HepG2 (cell line): ENCODE measurements around the gene GADL1. TPM values are rescaled to one million over a fixed set of nuclear protein-coding genes. Genes with fewer than 3 reads are reported as not detected.

Experiments
- ATAC-seq: fragments of 200-7000 bp; cut with Tn5 transposase; 3 replicates; pipeline ENCODE4 v1.9.1; 2020; ENCODE audit warnings: mild to moderate bottlenecking, moderate library complexity
- BruUV-seq: library from RNA; stranded (reverse); fragments of 400-500 nt; replicated peaks from 2 replicates; lab custom pipeline; 2021; lab: Mats Ljungman, UMichigan
- CTCF ChIA-PET: fragments of 300-600 bp; formaldehyde crosslinking; extraction: SDS; loops from one replicate; lab custom pipeline; 2021; ENCODE audit warnings: low total read pairs, inconsistent platforms, low intra/inter-chr PET ratio; lab: Yijun Ruan, JAX
- POLR2A ChIA-PET: fragments of 350-600 bp; sonication (Branson Sonifier 250); formaldehyde crosslinking; loops from one replicate; lab custom pipeline; 2020; ENCODE audit warnings: antibody characterized with exemption, inconsistent platforms; lab: Yijun Ruan, JAX
- DNase-seq: peaks from one replicate; pipeline ENCODE4 v3.0.0-alpha.2; 2015; ENCODE audit warnings: low spot score
- FAIRE-seq: peaks from 3 replicates; lab custom pipeline; 2011; peaks lifted over from hg19 to GRCh38; lab: Jason Lieb, UNC
- H2AFZ ChIP-seq: one replicate; pipeline ENCODE4 v1.6.1; 2011; ENCODE audit warnings: low read length, inconsistent platforms
- H3K27ac ChIP-seq: fragments of 300-600 bp; 3 replicates; pipeline ENCODE4 v1.8.0; 2011; ENCODE audit warnings: mixed run types, mild to moderate bottlenecking, mixed read lengths, low read length, inconsistent platforms; ENCODE audit not compliant: insufficient read depth; ENCODE audit errors: extremely low read length
- H3K27me3 ChIP-seq, 2 experiments: fragments of 200-600 bp in 1 of 2; 2 replicates in 1 of 2; 3 replicates in 1 of 2; pipeline versions ENCODE4 v1.6.0 to v1.8.0; 2011; ENCODE audit warnings: low read length in 2 of 2, mild to moderate bottlenecking in 2 of 2, moderate library complexity in 2 of 2, inconsistent platforms in 1 of 2; ENCODE audit not compliant: insufficient read depth in 2 of 2, control insufficient read depth in 1 of 2
- H3K36me3 ChIP-seq, 2 experiments: fragments of 200-600 bp in 1 of 2; replicated peaks in 1 of 2; 2 replicates in 1 of 2; 3 replicates in 1 of 2; pipeline versions ENCODE4 v1.5.1 to v1.8.0; 2011; ENCODE audit warnings: low read length in 2 of 2, inconsistent platforms in 1 of 2; ENCODE audit not compliant: insufficient read depth in 2 of 2, control insufficient read depth in 1 of 2
- H3K4me1 ChIP-seq: 2 replicates; pipeline ENCODE4 v1.5.1; 2012; ENCODE audit warnings: low read length, inconsistent platforms; ENCODE audit not compliant: insufficient read depth
- H3K4me2 ChIP-seq: 2 replicates; pipeline ENCODE4 v1.6.0; 2011; ENCODE audit warnings: low read depth, low read length, inconsistent platforms
- H3K4me3 ChIP-seq, 3 experiments: fragments of 200-600 bp in 1 of 3; sonication (generic), shearing (Covaris generic) in 1 of 3; replicated peaks in 1 of 3; 2 replicates each; pipeline ENCODE4 v1.5.1; 2011 to 2016; ENCODE audit warnings: low read length in 3 of 3, inconsistent platforms in 2 of 3, low read depth in 2 of 3, mild to moderate bottlenecking in 2 of 3, control low read depth in 1 of 3, mixed read lengths in 1 of 3; ENCODE audit not compliant: insufficient read depth in 1 of 3
- H3K79me2 ChIP-seq: one replicate; pipeline ENCODE4 v1.6.1; 2011; ENCODE audit warnings: low read length, inconsistent platforms; ENCODE audit not compliant: insufficient read depth
- H3K9ac ChIP-seq: 2 replicates; pipeline ENCODE4 v1.6.0; 2011; ENCODE audit warnings: mild to moderate bottlenecking, low read depth, low read length, inconsistent platforms; ENCODE audit not compliant: insufficient read depth
- H3K9me3 ChIP-seq: 2 replicates; pipeline ENCODE4 v1.5.1; 2012; ENCODE audit warnings: mild to moderate bottlenecking, low read length
- H4K20me1 ChIP-seq: 2 replicates; pipeline ENCODE4 v1.6.0; 2011; ENCODE audit warnings: inconsistent platforms, mild to moderate bottlenecking, low read length, moderate library complexity; ENCODE audit not compliant: insufficient read depth
- AGO2 ChIP-seq: fragments of 200-400 bp; formaldehyde crosslinking; optimal IDR thresholded peaks from 2 replicates; pipeline ENCODE3; 2017; ENCODE audit warnings: mild to moderate bottlenecking, low read depth, low read length, moderate library complexity
- HNF4A ChIP-seq: sonication (generic); formaldehyde crosslinking; IDR thresholded peaks from 2 replicates; pipeline ENCODE4 v1.4.0; 2020; ENCODE audit warnings: missing genetic modification reagents
- MTF1 ChIP-seq: sonication (generic); formaldehyde crosslinking; IDR thresholded peaks from 2 replicates; pipeline ENCODE4 v1.5.0; 2020; ENCODE audit warnings: missing genetic modification reagents
- PHF21A ChIP-seq: sonication (generic); formaldehyde crosslinking; IDR thresholded peaks from 2 replicates; pipeline ENCODE4 v1.5.0; 2020; ENCODE audit warnings: mild to moderate bottlenecking, missing genetic modification reagents
- PITX1 ChIP-seq: sonication (generic); formaldehyde crosslinking; IDR thresholded peaks from 2 replicates; pipeline ENCODE4 v1.5.1; 2020; ENCODE audit warnings: mild to moderate bottlenecking, missing genetic modification reagents
- POGZ ChIP-seq: sonication (generic); formaldehyde crosslinking; IDR thresholded peaks from 2 replicates; pipeline ENCODE4 v1.4.0; 2020; ENCODE audit warnings: mild to moderate bottlenecking, missing genetic modification reagents
- RBM22 ChIP-seq: fragments of 200-400 bp; formaldehyde crosslinking; optimal IDR thresholded peaks from 2 replicates; pipeline ENCODE3; 2017; ENCODE audit warnings: mild to moderate bottlenecking, low read length, moderate library complexity
- WIZ ChIP-seq: sonication (generic); formaldehyde crosslinking; IDR thresholded peaks from 2 replicates; pipeline ENCODE4 v1.5.1; 2020; ENCODE audit warnings: mild to moderate bottlenecking, missing genetic modification reagents
- ZBTB33 ChIP-seq: sonication (generic); formaldehyde crosslinking; IDR thresholded peaks from 2 replicates; pipeline ENCODE4 v1.4.0; 2020; ENCODE audit warnings: missing genetic modification reagents
- ZBTB38 ChIP-seq: sonication (generic); formaldehyde crosslinking; IDR thresholded peaks from 2 replicates; pipeline ENCODE4 v1.5.1; 2020; ENCODE audit warnings: mild to moderate bottlenecking, missing genetic modification reagents
- ZNF572 ChIP-seq: sonication (generic); formaldehyde crosslinking; IDR thresholded peaks from 2 replicates; pipeline ENCODE4 v1.5.1; 2020; ENCODE audit warnings: mild to moderate bottlenecking, missing genetic modification reagents
- ZNF687 ChIP-seq: sonication (generic); formaldehyde crosslinking; IDR thresholded peaks from 2 replicates; pipeline ENCODE4 v1.5.1; 2020; ENCODE audit warnings: mild to moderate bottlenecking, missing genetic modification reagents, moderate library complexity
- ZNF788 ChIP-seq: sonication (generic); formaldehyde crosslinking; IDR thresholded peaks from 2 replicates; pipeline ENCODE4 v1.5.0; 2020; ENCODE audit warnings: mild to moderate bottlenecking, missing genetic modification reagents, borderline replicate concordance
- ZNF891 ChIP-seq: sonication (generic); formaldehyde crosslinking; IDR thresholded peaks from 2 replicates; pipeline ENCODE4 v1.5.0; 2020; ENCODE audit warnings: mild to moderate bottlenecking, missing genetic modification reagents
- WGBS: methylation state at CpG from one replicate; pipeline ENCODE4 v1.1.6; 2017; ENCODE audit warnings: low lambda C conversion rate; 5-methylcytosine and 5-hydroxymethylcytosine counted together
- in situ Hi-C: cut with HindIII; loops from 2 replicates; pipeline ENCODE4 v1.10.0; 2017; ENCODE audit warnings: low pct_unique_long_range_greater_than_20kb; ENCODE audit not compliant: extremely low pct_ligation_motif_present
- intact Hi-C: fragments of 100-400 bp; cut with micrococcal nuclease; formaldehyde crosslinking; loops from one replicate; pipeline ENCODE4 v1.10.0; 2022; ENCODE audit not compliant: unreplicated experiment
- polyA plus RNA-seq, 8 experiments: library from polyadenylated mRNA; depleted of rRNA in 3 of 8; stranded (reverse) in 7 of 8; unstranded in 1 of 8; fragments of >200 nt; fragmentation: Illumina TruSeq in 4 of 8; extraction: Trizol in 4 of 8; gene quantifications; 2 replicates each; pipeline versions ENCODE4 v1.2.1 to v1.2.3, GENCODE V29; 2011 to 2016; ENCODE audit warnings: low read depth in 4 of 8, missing spikeins in 1 of 8, mixed read lengths in 1 of 8; ENCODE audit not compliant: insufficient read depth in 1 of 8
- total RNA-seq, 5 experiments: library from RNA; depleted of rRNA; stranded (reverse); fragments of >200 nt; fragmentation: Illumina TruSeq; extraction: Trizol; gene quantifications; 2 replicates each; pipeline ENCODE4 v1.2.3, GENCODE V29; 2016; ENCODE audit warnings: low read depth in 1 of 5
- TF ChIP-seq, protein P1 (sequence below): IDR thresholded peaks from 2 replicates; pipeline ENCODE4 v1.6.1; 2012; ENCODE audit warnings: inconsistent platforms

The GADL1 gene
- total and polyA plus RNA-seq, 2 of the 13 experiments (the other 11 are each of a cell fraction or from before 2014, with no cell fraction given) = not detected

- no peak for FAIRE-seq
- H3K4me1 ChIP-seq = peaks cover 71% of the 10 kb centered on the region
- intact Hi-C loops (loop anchor here (5.0 to 10.0 kb wide), 2 partner anchors 197 to 579 kb away; no protein-coding TSS in a partner anchor), in situ Hi-C loops (no loop called here)
- no TSS peak for BruUV-seq
- H3K79me2 ChIP-seq = peaks cover 5% of the 10 kb centered on the region
- DNase-seq = no peak
- 91% methylated on average over 10 of the region's 10 CpGs for WGBS
- H3K4me2 ChIP-seq = no peak overlapping the region
- ChIA-PET POLR2A (interaction anchor here (0.6 to 1.0 kb wide), 2 partner anchors 25 to 433 kb away, joined by 3 to 4 read pairs; no protein-coding TSS in a partner anchor), CTCF (no interaction called here)
- ATAC-seq = peak; percentile 13
- H3K4me3 ChIP-seq = no peak overlapping the region
- peaks cover 38 to 93% of the 10 kb centered on the region in 2 experiments for H3K36me3 ChIP-seq
- H3K27ac ChIP-seq = peak overlapping the region; percentile 32
- no peaks in the 10 kb centered on the region for H3K9me3 ChIP-seq
- peaks cover 59% of the 10 kb centered on the region for H4K20me1 ChIP-seq
- H2AFZ ChIP-seq = no peak overlapping the region
- H3K27me3 ChIP-seq = no peaks in the 10 kb centered on the region
- H3K9ac ChIP-seq = no peak overlapping the region
- peak; percentile 69 for TF ChIP-seq ZNF891
- peak; percentile 95 for TF ChIP-seq AGO2
- peak; percentile 97 for TF ChIP-seq RBM22
- peak; percentile 26; the same call in 1 of the 2 replicates for TF ChIP-seq ZBTB38 (CRISPR knock-in tag)
- TF ChIP-seq HNF4A (CRISPR knock-in tag) = peak; percentile 65
- TF ChIP-seq WIZ (CRISPR knock-in tag) = no peak
- 0 out of 2 replicates have a peak, but pooled peaks have one; percentile 37 for TF ChIP-seq ZNF572 (CRISPR knock-in tag)
- TF ChIP-seq ZNF687 (CRISPR knock-in tag) = peak; percentile 66
- TF ChIP-seq, protein P1, sequence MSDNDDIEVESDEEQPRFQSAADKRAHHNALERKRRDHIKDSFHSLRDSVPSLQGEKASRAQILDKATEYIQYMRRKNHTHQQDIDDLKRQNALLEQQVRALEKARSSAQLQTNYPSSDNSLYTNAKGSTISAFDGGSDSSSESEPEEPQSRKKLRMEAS = peak; percentile 19; the same call in 1 of the 2 replicates
- TF ChIP-seq ZNF788 (CRISPR knock-in tag) = no peak
- TF ChIP-seq PHF21A (CRISPR knock-in tag) = no peak
- TF ChIP-seq POGZ (CRISPR knock-in tag) = peak; percentile 70
- peak; percentile 96 for TF ChIP-seq ZBTB33
- no peak for TF ChIP-seq PITX1 (CRISPR knock-in tag)
- TF ChIP-seq MTF1 = no peak
These were observed 203.1 kb downstream of the GADL1 start for GRCh38 chr3:30691249-30691880.
